ENCODE data around the gene COG7.
"Not testable (repeated sequence)": the region's sequence is repeated elsewhere in the genome, so short reads cannot be mapped to it uniquely, and the experiment has no call there.

COG7 gene

GRCh38 chr16:23384878-23385277 lies 68.1 kb downstream of the COG7 start:
- no peak for DNase-seq (ENCODE audit: low read depth)

GRCh38 chr16:23383881-23384280 lies 69.1 kb downstream of the COG7 start:
- no peak for DNase-seq (ENCODE audit: low read depth)

- no peak for DNase-seq (ENCODE audit: low read depth)
Observed at GRCh38 chr16:23382279-23382678, 70.7 kb downstream of the COG7 start.

- not testable (repeated sequence) for DNase-seq (ENCODE audit: low read depth)
Observed at GRCh38 chr16:23381702-23382101, 71.3 kb downstream of the COG7 start.

- no peak for DNase-seq (ENCODE audit: low read depth)
Observed at GRCh38 chr16:23380501-23380951, 72.5 kb downstream of the COG7 start.

- DNase-seq (ENCODE audit: low read depth) = no peak
Observed at GRCh38 chr16:23379707-23380106, 73.3 kb downstream of the COG7 start.

GRCh38 chr16:23378921-23379320 lies 74.1 kb downstream of the COG7 start:
- no peak for DNase-seq (ENCODE audit: low read depth)

GRCh38 chr16:23378256-23378655 lies 74.7 kb downstream of the COG7 start:
- no peak for DNase-seq (ENCODE audit: low read depth)

GRCh38 chr16:23377071-23377931 lies 75.7 kb downstream of the COG7 start:
- no peak for DNase-seq (ENCODE audit: low read depth)

- no peak for DNase-seq (ENCODE audit: low read depth)
Observed at GRCh38 chr16:23375643-23376042, 77.3 kb downstream of the COG7 start.

- no peak for DNase-seq (ENCODE audit: low read depth)
Observed at GRCh38 chr16:23374721-23375510, 78.1 kb downstream of the COG7 start.

- no peak for DNase-seq (ENCODE audit: low read depth)
Observed at GRCh38 chr16:23373436-23374219, 79.4 kb downstream of the COG7 start.

- DNase-seq (ENCODE audit: low read depth) = no peak
Observed at GRCh38 chr16:23371368-23371767, 81.6 kb downstream of the COG7 start.

- DNase-seq (ENCODE audit: low read depth) = no peak
Observed at GRCh38 chr16:23369416-23369815, 83.6 kb downstream of the COG7 start.

GRCh38 chr16:23368469-23368868 lies 84.5 kb downstream of the COG7 start:
- DNase-seq (ENCODE audit: low read depth) = no peak

- DNase-seq (ENCODE audit: low read depth) = no peak
Observed at GRCh38 chr16:23367988-23368387, 85.0 kb downstream of the COG7 start.

GRCh38 chr16:23367564-23367963 lies 85.4 kb downstream of the COG7 start:
- DNase-seq (ENCODE audit: low read depth) = no peak

- not testable (repeated sequence) for DNase-seq (ENCODE audit: low read depth)
Observed at GRCh38 chr16:23366341-23366740, 86.6 kb downstream of the COG7 start.

GRCh38 chr16:23365602-23366240 lies 87.3 kb downstream of the COG7 start:
- no peak for DNase-seq (ENCODE audit: low read depth)

GRCh38 chr16:23362460-23363317 lies 90.3 kb downstream of the COG7 start:
- no peak for DNase-seq (ENCODE audit: low read depth)
